Breast epithelium (tissue), 4 donors: Measurements from ENCODE around the gene SALL2. TPM values are rescaled to one million over a fixed set of nuclear protein-coding genes. Genes with fewer than 3 reads are reported as not detected.
A peak's percentile ranks its signal among the peaks of the same experiment; 100 is the strongest.

Experiments
- DNase-seq, 2 donors: peaks; one replicate each; pipeline ENCODE4 v3.0.0-alpha.2; 2019; ENCODE audit warnings: low spot score in 2 of 2
- H3K27ac ChIP-seq, 2 donors: fragments of 200-600 bp; sonication (generic) in 1 of 2; one replicate each; pipeline ENCODE4 v1.5.1; 2016 to 2019; ENCODE audit warnings: mild to moderate bottlenecking in 1 of 2
- H3K27me3 ChIP-seq, 2 donors: fragments of 200-600 bp; sonication (generic) in 1 of 2; one replicate each; pipeline versions ENCODE4 v1.5.1 to v1.6.0; 2017 to 2019; ENCODE audit warnings: control low read depth in 1 of 2, mild to moderate bottlenecking in 1 of 2
- H3K36me3 ChIP-seq: fragments of 200-600 bp; one replicate; pipeline ENCODE4 v1.5.1; 2019
- H3K4me1 ChIP-seq, 2 donors: fragments of 200-600 bp; sonication (generic); one replicate each; pipeline ENCODE4 v1.5.1; 2016 to 2019; ENCODE audit warnings: control low read depth in 1 of 2
- H3K4me3 ChIP-seq, 3 donors: fragments of 200-600 bp; sonication (generic); 1 replicate in 2 of 3; 2 replicates in 1 of 3; pipeline ENCODE4 v1.5.1; 2016 to 2019; ENCODE audit warnings: mild to moderate bottlenecking in 3 of 3, moderate library complexity in 2 of 3
- H3K9me3 ChIP-seq, 2 donors: fragments of 200-600 bp; sonication (generic) in 1 of 2; one replicate each; pipeline ENCODE4 v1.5.1; 2016 to 2019; ENCODE audit warnings: control low read depth in 1 of 2
- POLR2A ChIP-seq: fragments of 450-650 bp; IDR thresholded peaks from one replicate; pipeline ENCODE4 v1.6.1; 2016; ENCODE audit warnings: antibody characterized with exemption, mild to moderate bottlenecking, moderate library complexity
- POLR2AphosphoS5 ChIP-seq, 3 donors: sonication (generic); formaldehyde crosslinking; IDR thresholded peaks; one replicate each; pipeline ENCODE4 v1.6.1; 2017; ENCODE audit warnings: antibody characterized with exemption in 3 of 3
- intact Hi-C: fragments of 100-400 bp; cut with DNase I; formaldehyde crosslinking; loops from one replicate; pipeline ENCODE4 v1.15.1; 2023; ENCODE audit warnings: low total_unique reads
- total RNA-seq, 3 donors: library from RNA; depleted of rRNA; stranded (reverse); fragments of >200 nt; gene quantifications; one replicate each; pipeline ENCODE4 v1.1.0, GENCODE V29; 2016
- TF ChIP-seq, protein P1 (sequence below), 3 donors: fragments of 450-650 bp; IDR thresholded peaks; one replicate each; pipeline ENCODE4 v1.5.1; 2016 to 2017; ENCODE audit warnings: antibody characterized with exemption in 3 of 3, mild to moderate bottlenecking in 3 of 3, moderate library complexity in 3 of 3

The SALL2 gene
- total RNA-seq, 3 donors from 2014 or later = 3.0 to 11.8 (median 10.7) TPM

- intact Hi-C loops = no loop called here
- TF ChIP-seq POLR2AphosphoS5 (IDR thresholded peaks at IDR 0.05) (no peak), POLR2A (no peak)
- TF ChIP-seq, protein P1, sequence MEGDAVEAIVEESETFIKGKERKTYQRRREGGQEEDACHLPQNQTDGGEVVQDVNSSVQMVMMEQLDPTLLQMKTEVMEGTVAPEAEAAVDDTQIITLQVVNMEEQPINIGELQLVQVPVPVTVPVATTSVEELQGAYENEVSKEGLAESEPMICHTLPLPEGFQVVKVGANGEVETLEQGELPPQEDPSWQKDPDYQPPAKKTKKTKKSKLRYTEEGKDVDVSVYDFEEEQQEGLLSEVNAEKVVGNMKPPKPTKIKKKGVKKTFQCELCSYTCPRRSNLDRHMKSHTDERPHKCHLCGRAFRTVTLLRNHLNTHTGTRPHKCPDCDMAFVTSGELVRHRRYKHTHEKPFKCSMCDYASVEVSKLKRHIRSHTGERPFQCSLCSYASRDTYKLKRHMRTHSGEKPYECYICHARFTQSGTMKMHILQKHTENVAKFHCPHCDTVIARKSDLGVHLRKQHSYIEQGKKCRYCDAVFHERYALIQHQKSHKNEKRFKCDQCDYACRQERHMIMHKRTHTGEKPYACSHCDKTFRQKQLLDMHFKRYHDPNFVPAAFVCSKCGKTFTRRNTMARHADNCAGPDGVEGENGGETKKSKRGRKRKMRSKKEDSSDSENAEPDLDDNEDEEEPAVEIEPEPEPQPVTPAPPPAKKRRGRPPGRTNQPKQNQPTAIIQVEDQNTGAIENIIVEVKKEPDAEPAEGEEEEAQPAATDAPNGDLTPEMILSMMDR (IDR thresholded peaks at IDR 0.05) = no peak
- no peaks in the 10 kb centered on the region for H3K36me3 ChIP-seq
- H3K4me1 ChIP-seq = no peaks in the 10 kb centered on the region
- no peaks in the 10 kb centered on the region for H3K27me3 ChIP-seq
- H3K4me3 ChIP-seq = no peak overlapping the region
- DNase-seq = no peak
- H3K27ac ChIP-seq = no peak overlapping the region
- no peaks in the 10 kb centered on the region for H3K9me3 ChIP-seq
Measured at GRCh38 chr14:21539189-21539940, 13.2 kb upstream of the SALL2 start.

DNA sequence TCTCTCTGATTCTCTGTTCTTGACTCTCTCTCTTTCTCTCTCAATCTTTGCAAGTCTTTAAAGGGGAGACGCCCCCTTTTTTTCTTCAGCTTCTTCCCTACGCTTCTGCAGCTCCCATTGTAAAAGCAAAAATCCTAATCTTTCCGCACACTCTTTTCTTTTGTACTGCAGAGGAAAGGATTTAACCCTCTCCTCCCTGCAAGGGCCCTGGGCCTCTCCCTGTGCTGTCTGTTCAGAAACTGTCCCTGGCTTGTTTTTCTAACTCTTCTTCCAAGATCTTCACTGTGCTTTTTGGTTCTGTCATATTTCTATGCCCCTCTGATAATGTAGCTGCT is 10.9 kb upstream of the SALL2 start:
- H3K9me3 ChIP-seq = no peaks in the 10 kb centered on the region
- intact Hi-C loops = no loop called here
- H3K27me3 ChIP-seq = peaks cover 0 to 3% of the 10 kb centered on the region in 2 donors
- no peaks in the 10 kb centered on the region for H3K36me3 ChIP-seq
- TF ChIP-seq POLR2AphosphoS5 (IDR thresholded peaks at IDR 0.05) = no peak
- TF ChIP-seq POLR2A = no peak
- TF ChIP-seq, protein P1 (IDR thresholded peaks at IDR 0.05) = no peak
- peak overlapping the region; percentile 18 to 66 (median 47) for H3K4me3 ChIP-seq
- H3K4me1 ChIP-seq = no peaks in the 10 kb centered on the region
- H3K27ac ChIP-seq = no peak overlapping the region
- no peak for DNase-seq

- H3K27ac ChIP-seq = no peak overlapping the region
- H3K9me3 ChIP-seq = no peaks in the 10 kb centered on the region
- peaks cover 0 to 3% of the 10 kb centered on the region in 2 donors for H3K27me3 ChIP-seq
- no peaks in the 10 kb centered on the region for H3K4me1 ChIP-seq
- DNase-seq = no peak
- TF ChIP-seq POLR2AphosphoS5 (IDR thresholded peaks at IDR 0.05) = no peak
- TF ChIP-seq POLR2A = no peak
- TF ChIP-seq, protein P1 (IDR thresholded peaks at IDR 0.05) = no peak
- H3K36me3 ChIP-seq = no peaks in the 10 kb centered on the region
- H3K4me3 ChIP-seq = peak overlapping the region; percentile 18 to 66 (median 47)
- intact Hi-C loops = no loop called here
Measured at GRCh38 chr14:21536418-21537089, 10.4 kb upstream of the SALL2 start.

DNA sequence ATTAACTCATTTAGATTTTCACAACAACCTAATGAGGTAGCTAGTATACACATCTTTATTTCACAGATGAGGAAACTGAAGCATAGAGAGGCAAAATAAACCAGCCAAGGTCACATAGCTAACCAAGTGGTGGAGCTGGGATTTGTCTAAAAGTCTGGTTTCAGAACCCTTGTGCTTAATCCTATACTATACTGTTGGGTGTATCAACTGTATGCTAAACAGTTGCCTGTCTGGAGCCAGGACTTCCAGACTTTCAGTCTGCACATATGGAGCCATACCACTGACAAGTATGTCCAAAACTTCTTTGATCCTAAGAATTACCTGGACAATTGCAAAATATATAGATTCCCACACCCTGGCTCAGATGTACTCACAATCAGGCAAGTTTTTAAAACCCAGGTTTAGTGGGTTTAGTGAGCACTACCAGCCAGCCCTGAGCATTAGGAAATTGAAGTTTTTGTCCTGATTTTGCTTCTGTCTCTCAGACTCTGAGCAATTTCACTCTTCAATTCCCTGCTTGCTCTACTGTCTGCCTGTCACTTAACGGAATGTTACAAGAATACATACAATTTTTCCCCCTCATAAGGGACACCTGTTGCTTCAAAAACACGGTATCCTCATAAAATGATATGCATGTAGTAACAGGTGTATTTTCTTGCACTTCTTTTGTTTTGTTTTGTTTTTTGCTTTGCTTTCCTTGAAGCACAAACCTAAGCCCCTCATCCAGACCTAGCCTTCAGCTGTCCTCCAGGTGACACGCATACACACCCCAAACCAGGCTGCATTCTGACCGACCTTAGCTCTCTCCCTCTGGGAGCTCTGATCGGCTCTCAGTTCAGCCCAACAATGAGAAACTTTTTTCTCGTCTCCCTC is 9.6 kb upstream of the SALL2 start:
- Histone ChIP-seq H3K4me1 (no peaks in the 10 kb centered on the region), H3K27ac (no peak overlapping the region), H3K27me3 (peaks cover 0 to 3% of the 10 kb centered on the region in 2 donors), H3K4me3 (peak overlapping the region in 2 of 3 donors; percentile 47 to 66), H3K9me3 (no peaks in the 10 kb centered on the region), H3K36me3 (no peaks in the 10 kb centered on the region)
- intact Hi-C loops = no loop called here
- TF ChIP-seq, protein P1 (IDR thresholded peaks at IDR 0.05) = no peak
- TF ChIP-seq POLR2A (no peak), POLR2AphosphoS5 (IDR thresholded peaks at IDR 0.05) (no peak)
- DNase-seq = no peak
